ENCODE data around the gene MARF1. TPM values are rescaled to one million over a fixed set of nuclear protein-coding genes. Genes with fewer than 3 reads are reported as not detected.

MARF1 gene
- total RNA-seq, 1 donor from 2014 or later: 13.4 TPM

- H3K4me2 ChIP-seq: no peak overlapping the region
Observed at GRCh38 chr16:15606518-15607220, 36.3 kb downstream of the MARF1 start.

DNA sequence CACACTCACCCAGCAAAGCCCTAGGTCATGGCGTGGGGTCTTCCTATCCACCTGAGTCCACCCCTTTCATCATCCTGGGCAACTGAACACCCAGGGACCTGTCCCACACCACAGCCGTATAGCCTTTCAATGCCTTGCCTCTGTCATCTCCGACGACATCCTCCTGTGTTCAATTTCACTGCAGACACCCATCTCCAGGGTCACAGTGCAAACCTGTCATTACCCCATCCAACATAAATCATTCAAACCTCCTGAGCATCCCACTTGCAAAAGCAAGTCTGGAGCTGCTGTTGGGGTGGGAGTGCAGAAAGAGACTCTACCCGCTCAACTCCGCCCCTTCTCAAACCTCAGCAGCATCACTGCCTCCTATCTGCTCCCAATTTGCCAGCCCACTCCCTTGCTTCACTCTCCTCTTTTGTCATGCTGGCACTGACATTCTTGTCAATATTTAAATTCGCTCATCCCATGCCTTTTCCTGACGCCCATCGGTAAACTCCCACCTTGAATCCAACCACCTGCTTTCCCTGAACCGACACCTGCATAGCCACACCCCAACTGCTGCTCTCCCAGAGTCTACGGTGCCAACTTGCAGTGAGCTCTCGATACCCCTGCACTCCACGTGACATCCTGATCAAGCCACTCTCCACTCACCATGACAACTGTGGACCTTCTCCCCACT is 37.0 kb downstream of the MARF1 start:
- H3F3A ChIP-seq (ENCODE audit: low read depth): no peaks in the 10 kb centered on the region
- no peak overlapping the region for H3K27ac ChIP-seq

More at GRCh38 chr16:15606518-15607220, 36.3 kb downstream of the MARF1 start:
- Mint-ChIP-seq H3K27ac (no peak overlapping the region), H3K4me1 (no peaks in the 10 kb centered on the region), H3K36me3 (peaks cover 38% of the 10 kb centered on the region), H3K9me3 (no peaks in the 10 kb centered on the region), H3K27me3 (ENCODE audit: insufficient read depth, low read depth) (peaks cover 6% of the 10 kb centered on the region), H3K4me3 (no peak overlapping the region)
- no peaks in the 10 kb centered on the region for H3K36me3 ChIP-seq
- H3K4me3 ChIP-seq: no peak overlapping the region
- no peak for DNase-seq (ENCODE audit: low spot score)
- no peaks in the 10 kb centered on the region for H3K79me2 ChIP-seq (ENCODE audit: low read depth)
- no peaks in the 10 kb centered on the region for H3K27me3 ChIP-seq
- H3K27ac ChIP-seq: no peak overlapping the region
- H3F3A ChIP-seq (ENCODE audit: low read depth): no peaks in the 10 kb centered on the region
- H3K4me1 ChIP-seq: no peaks in the 10 kb centered on the region
- no peak overlapping the region for H2AFZ ChIP-seq (replicated peaks)
- H4K20me1 ChIP-seq (ENCODE audit: low read depth): no peaks in the 10 kb centered on the region
- TF ChIP-seq EZH2 (IDR thresholded peaks at IDR 0.05): no peak
- H3K9me3 ChIP-seq (ENCODE audit: low read depth): no peaks in the 10 kb centered on the region
- H3K9ac ChIP-seq: no peak overlapping the region

DNA sequence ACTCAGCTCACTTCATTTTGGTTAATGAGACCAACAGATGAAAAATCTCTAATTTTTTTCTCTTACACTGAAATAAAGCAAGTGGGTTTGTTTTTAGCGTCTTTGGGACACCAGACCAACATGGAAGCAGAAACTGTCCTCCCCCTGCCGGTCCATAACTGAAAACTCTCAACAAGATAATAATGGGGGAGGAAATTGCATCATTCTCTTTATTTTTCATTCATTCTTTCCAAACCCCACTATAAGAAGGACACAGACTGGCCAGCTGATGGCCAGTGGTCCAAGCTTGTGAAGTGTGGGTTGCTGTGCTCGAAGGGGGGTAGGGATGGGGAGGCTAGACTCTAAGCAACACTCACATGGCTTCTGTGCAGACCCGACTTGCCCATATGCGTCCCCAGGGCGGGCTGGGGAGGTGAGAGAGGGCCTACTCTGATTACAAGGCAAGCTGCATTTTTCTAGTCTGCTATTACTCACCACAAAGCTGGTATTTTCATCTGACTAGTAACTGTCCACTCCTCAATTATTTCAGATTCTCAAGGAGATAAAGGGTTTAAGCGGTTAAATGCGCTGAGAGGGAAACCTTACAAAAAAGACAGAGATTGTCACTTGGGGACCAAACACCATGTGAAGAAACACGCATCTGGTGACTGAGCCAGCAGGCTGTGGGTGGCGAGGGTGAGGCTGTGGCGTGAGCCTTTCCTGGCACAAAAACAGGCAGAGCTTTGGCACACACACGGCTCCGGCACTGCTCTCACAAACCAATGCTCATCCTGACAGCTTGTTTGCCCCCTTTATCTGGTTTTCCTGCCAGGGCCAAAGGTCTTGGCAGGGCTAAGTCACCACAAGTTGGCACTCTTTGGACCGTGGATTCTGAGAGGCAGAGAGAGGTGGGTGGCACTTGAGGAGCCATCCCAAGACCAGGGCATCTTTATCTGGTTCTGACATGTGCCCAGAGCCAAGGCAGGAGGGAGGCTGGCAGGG is 38.2 kb downstream of the MARF1 start:
- Histone ChIP-seq H3K27ac (no peak overlapping the region), H3K79me2 (ENCODE audit: low read depth) (no peaks in the 10 kb centered on the region), H3F3A (ENCODE audit: low read depth) (no peaks in the 10 kb centered on the region), H3K9me3 (ENCODE audit: low read depth) (no peaks in the 10 kb centered on the region), H3K4me3 (no peak overlapping the region), H3K4me2 (no peak overlapping the region), H2AFZ (replicated peaks) (no peak overlapping the region), H3K4me1 (no peaks in the 10 kb centered on the region), H3K9ac (no peak overlapping the region), H3K27me3 (no peaks in the 10 kb centered on the region), H4K20me1 (ENCODE audit: low read depth) (no peaks in the 10 kb centered on the region), H3K36me3 (peaks cover 3% of the 10 kb centered on the region)
- H3K27ac Mint-ChIP-seq: no peak overlapping the region
- H3K4me1 Mint-ChIP-seq: no peaks in the 10 kb centered on the region
- H3K27me3 Mint-ChIP-seq (ENCODE audit: insufficient read depth, low read depth): peaks cover 7% of the 10 kb centered on the region
- no peak for TF ChIP-seq EZH2 (IDR thresholded peaks at IDR 0.05)
- peaks cover 40% of the 10 kb centered on the region for H3K36me3 Mint-ChIP-seq
- no peak overlapping the region for H3K4me3 Mint-ChIP-seq
- no peaks in the 10 kb centered on the region for H3K9me3 Mint-ChIP-seq
- no peak for DNase-seq (ENCODE audit: low spot score)

More for the DNA sequence above, 37.0 kb downstream of the MARF1 start:
- TF ChIP-seq EZH2phosphoT487 (IDR thresholded peaks at IDR 0.05) (no peak), EZH2 (IDR thresholded peaks at IDR 0.05) (no peak)
- TF ChIP-seq, protein P1, sequence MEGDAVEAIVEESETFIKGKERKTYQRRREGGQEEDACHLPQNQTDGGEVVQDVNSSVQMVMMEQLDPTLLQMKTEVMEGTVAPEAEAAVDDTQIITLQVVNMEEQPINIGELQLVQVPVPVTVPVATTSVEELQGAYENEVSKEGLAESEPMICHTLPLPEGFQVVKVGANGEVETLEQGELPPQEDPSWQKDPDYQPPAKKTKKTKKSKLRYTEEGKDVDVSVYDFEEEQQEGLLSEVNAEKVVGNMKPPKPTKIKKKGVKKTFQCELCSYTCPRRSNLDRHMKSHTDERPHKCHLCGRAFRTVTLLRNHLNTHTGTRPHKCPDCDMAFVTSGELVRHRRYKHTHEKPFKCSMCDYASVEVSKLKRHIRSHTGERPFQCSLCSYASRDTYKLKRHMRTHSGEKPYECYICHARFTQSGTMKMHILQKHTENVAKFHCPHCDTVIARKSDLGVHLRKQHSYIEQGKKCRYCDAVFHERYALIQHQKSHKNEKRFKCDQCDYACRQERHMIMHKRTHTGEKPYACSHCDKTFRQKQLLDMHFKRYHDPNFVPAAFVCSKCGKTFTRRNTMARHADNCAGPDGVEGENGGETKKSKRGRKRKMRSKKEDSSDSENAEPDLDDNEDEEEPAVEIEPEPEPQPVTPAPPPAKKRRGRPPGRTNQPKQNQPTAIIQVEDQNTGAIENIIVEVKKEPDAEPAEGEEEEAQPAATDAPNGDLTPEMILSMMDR (IDR thresholded peaks at IDR 0.05): no peak
- H3K27me3 ChIP-seq: no peaks in the 10 kb centered on the region
- H4K20me1 ChIP-seq (ENCODE audit: low read depth): no peaks in the 10 kb centered on the region
- H3K4me2 ChIP-seq: no peak overlapping the region
- H3K9me3 Mint-ChIP-seq: no peaks in the 10 kb centered on the region
- peaks cover 7% of the 10 kb centered on the region for H3K27me3 Mint-ChIP-seq (ENCODE audit: insufficient read depth, low read depth)
- H3K36me3 Mint-ChIP-seq: peaks cover 43% of the 10 kb centered on the region
- no peak overlapping the region for H3K4me3 Mint-ChIP-seq
- no peaks in the 10 kb centered on the region for H3K4me1 ChIP-seq
- no peaks in the 10 kb centered on the region for H3K9me3 ChIP-seq (ENCODE audit: low read depth)
- H3K4me1 Mint-ChIP-seq: no peaks in the 10 kb centered on the region
- DNase-seq (ENCODE audit: low spot score): no peak
- no peak overlapping the region for H3K9ac ChIP-seq
- H3K79me2 ChIP-seq (ENCODE audit: low read depth): no peaks in the 10 kb centered on the region
- no peak overlapping the region for H3K27ac Mint-ChIP-seq
- H2AFZ ChIP-seq (replicated peaks): no peak overlapping the region
- no peak overlapping the region for H3K4me3 ChIP-seq
- no peaks in the 10 kb centered on the region for H3K36me3 ChIP-seq

Measured in neural progenitor cell (in vitro differentiated cells).